GM06990 (cell line): ENCODE results near the gene RPTOR.
A peak's percentile ranks its signal among the peaks of the same experiment; 100 is the strongest.

Source experiments
- DNase-seq: peaks from one replicate; pipeline ENCODE4 v3.0.0-alpha.2; 2011; ENCODE audit not compliant: insufficient read length; ENCODE audit errors: extremely low read depth
- H3K27me3 ChIP-seq: replicated peaks from 2 replicates; pipeline ENCODE4 v1.6.0; 2011; ENCODE audit warnings: low read length; ENCODE audit not compliant: control insufficient read depth, insufficient read depth
- H3K36me3 ChIP-seq: 2 replicates; pipeline ENCODE4 v1.5.1; 2011; ENCODE audit warnings: low read length; ENCODE audit not compliant: control insufficient read depth, insufficient read depth
- H3K4me3 ChIP-seq: replicated peaks from 2 replicates; pipeline ENCODE4 v1.5.1; 2011; ENCODE audit warnings: low read depth, mild to moderate bottlenecking, control low read depth, low read length
- CTCF ChIP-seq: IDR thresholded peaks from 2 replicates; pipeline ENCODE4 v1.5.1; 2011; ENCODE audit warnings: low read length, control low read depth, mild to moderate bottlenecking, inconsistent platforms; ENCODE audit not compliant: insufficient read depth, poor library complexity, severe bottlenecking

RPTOR gene

GRCh38 chr17:80965606-80966005 is 421.0 kb downstream of the RPTOR start:
- Histone ChIP-seq H3K27me3 (no peaks in the 10 kb centered on the region), H3K4me3 (no peak overlapping the region), H3K36me3 (peaks cover 5% of the 10 kb centered on the region)
- peak; percentile 8 for DNase-seq
- no peak for TF ChIP-seq CTCF

DNA sequence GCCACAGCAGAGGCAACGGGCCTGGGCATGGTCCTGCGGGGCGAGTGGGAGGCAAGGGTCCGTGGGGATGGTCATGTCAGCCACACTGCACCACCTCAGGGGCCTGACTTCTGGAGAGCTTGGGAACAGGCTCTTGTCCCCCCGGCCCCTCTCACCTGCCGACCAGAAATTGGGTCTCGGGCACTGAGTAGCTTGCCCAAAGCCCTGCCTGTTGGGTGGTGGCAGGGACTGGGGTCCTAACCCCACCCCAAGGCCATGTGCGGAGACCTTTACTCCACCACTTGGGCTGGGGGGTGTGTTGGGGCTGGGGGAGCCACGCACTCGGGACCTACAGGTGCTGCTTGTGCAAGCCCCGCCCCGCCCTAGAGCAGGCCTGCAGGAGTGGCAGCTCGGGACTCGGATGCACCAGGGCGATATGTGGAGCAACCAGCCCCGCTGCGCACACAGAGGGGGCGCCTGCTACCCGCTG is 422.8 kb downstream of the RPTOR start:
- Histone ChIP-seq H3K36me3 (peaks cover 5% of the 10 kb centered on the region), H3K4me3 (no peak overlapping the region), H3K27me3 (no peaks in the 10 kb centered on the region)
- DNase-seq = peak; percentile 12
- no peak for TF ChIP-seq CTCF

GRCh38 chr17:80968602-80969029 is 424.0 kb downstream of the RPTOR start:
- no peak for TF ChIP-seq CTCF
- DNase-seq = peak; percentile 2
- no peak overlapping the region for H3K4me3 ChIP-seq

GRCh38 chr17:80969030-80969673 is 424.5 kb downstream of the RPTOR start:
- no peak for TF ChIP-seq CTCF
- Histone ChIP-seq H3K4me3 (no peak overlapping the region), H3K27me3 (no peaks in the 10 kb centered on the region), H3K36me3 (peaks cover 5% of the 10 kb centered on the region)
- DNase-seq = peak; percentile 20

More at GRCh38 chr17:80968602-80969029, 424.0 kb downstream of the RPTOR start:
- no peaks in the 10 kb centered on the region for H3K27me3 ChIP-seq
- H3K36me3 ChIP-seq = peaks cover 5% of the 10 kb centered on the region

DNA sequence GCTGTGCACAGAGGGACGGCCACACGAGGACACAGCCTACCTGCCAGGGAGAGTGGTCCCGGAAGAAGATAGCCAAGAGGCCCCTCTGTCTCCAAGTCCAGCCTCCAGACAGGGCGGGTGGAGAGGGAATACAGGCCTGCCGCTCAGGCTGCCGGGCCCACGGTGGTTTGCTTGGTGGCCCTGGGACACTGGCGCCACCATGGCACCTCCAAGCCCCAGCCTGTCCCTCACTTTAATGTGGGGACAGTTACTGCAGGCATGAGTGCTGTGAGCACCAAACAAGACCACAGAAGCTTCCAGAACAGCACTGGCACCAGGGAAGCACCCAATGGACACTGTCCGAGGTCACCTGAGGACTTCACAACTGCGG is 425.0 kb downstream of the RPTOR start:
- no peak overlapping the region for H3K4me3 ChIP-seq
- DNase-seq = peak; percentile 10
- peaks cover 5% of the 10 kb centered on the region for H3K36me3 ChIP-seq
- TF ChIP-seq CTCF = no peak
- no peaks in the 10 kb centered on the region for H3K27me3 ChIP-seq
